Stomach (tissue), 9 donors: ENCODE measurements around the gene TNS3. TPM values are rescaled to one million over a fixed set of nuclear protein-coding genes. Genes with fewer than 3 reads are reported as not detected.

Experiments used
- DNase-seq, 2 donors: peaks; one replicate each; pipeline versions ENCODE4 v3.0.0 to v3.0.0-alpha.2; 2013 to 2019
- H3K27ac ChIP-seq, 5 donors: fragments of 200-600 bp in 4 of 5; sonication (generic) in 4 of 5; one replicate each; pipeline ENCODE4 v1.5.1; 2013 to 2019; ENCODE audit warnings: mild to moderate bottlenecking in 1 of 5, moderate library complexity in 1 of 5
- H3K27me3 ChIP-seq, 3 donors: fragments of 200-600 bp; sonication (generic); one replicate each; pipeline ENCODE4 v1.5.1; 2017 to 2019; ENCODE audit warnings: mixed run types in 1 of 3
- H3K36me3 ChIP-seq, 4 donors: fragments of 200-600 bp; sonication (generic); 1 replicate in 3 of 4; 2 replicates in 1 of 4; pipeline ENCODE4 v1.5.1; 2016 to 2019
- H3K4me1 ChIP-seq, 4 donors: fragments of 200-600 bp; sonication (generic); one replicate each; pipeline ENCODE4 v1.5.1; 2016 to 2019
- H3K4me3 ChIP-seq, 4 donors: fragments of 200-600 bp; sonication (generic) in 3 of 4; one replicate each; pipeline ENCODE4 v1.5.1; 2016 to 2019; ENCODE audit warnings: mild to moderate bottlenecking in 1 of 4
- H3K9me3 ChIP-seq, 4 donors: fragments of 200-600 bp; sonication (generic); one replicate each; pipeline ENCODE4 v1.5.1; 2016 to 2019
- EP300 ChIP-seq: sonication (generic); formaldehyde crosslinking; IDR thresholded peaks from one replicate; pipeline ENCODE4 v1.6.1; 2017; ENCODE audit warnings: antibody characterized with exemption
- POLR2A ChIP-seq, 4 donors: fragments of 450-650 bp; IDR thresholded peaks; one replicate each; pipeline ENCODE4 v1.6.1; 2016; ENCODE audit warnings: antibody characterized with exemption in 4 of 4, control low read depth in 2 of 4, mild to moderate bottlenecking in 1 of 4, moderate library complexity in 1 of 4
- POLR2AphosphoS5 ChIP-seq, 3 donors: sonication (generic); formaldehyde crosslinking; IDR thresholded peaks; one replicate each; pipeline ENCODE4 v1.6.1; 2016; ENCODE audit warnings: antibody characterized with exemption in 3 of 3
- WGBS, 5 donors: extraction: QIAGEN DNeasy Blood & Tissue Kit in 3 of 5; methylation state at CpG; one replicate each; pipeline versions ENCODE4 v1.1.5 to v1.1.7; 2013 to 2018; 5-methylcytosine and 5-hydroxymethylcytosine counted together
- intact Hi-C: fragments of 100-400 bp; cut with DNase I; formaldehyde crosslinking; loops from one replicate; pipeline ENCODE4 v1.15.1; 2023; ENCODE audit warnings: low total_unique reads
- polyA plus RNA-seq, 3 donors: library from polyadenylated mRNA; stranded (reverse); fragments of 200-250 nt; gene quantifications; one replicate each; pipeline ENCODE4 v1.2.3, GENCODE V29; 2013
- total RNA-seq, 5 donors: library from RNA; depleted of rRNA; stranded (reverse); fragments of >200 nt; gene quantifications; one replicate each; pipeline versions ENCODE4 v1.1.0 to v1.2.3, GENCODE V29; 2014 to 2016
- TF ChIP-seq, protein P1 (sequence below), 7 experiments: fragments of 450-650 bp in 4 of 7; fragments of 200-600 bp in 3 of 7; sonication (generic) in 3 of 7; IDR thresholded peaks; one replicate each; pipeline ENCODE4 v1.5.1; 2016 to 2019; ENCODE audit warnings: antibody characterized with exemption in 7 of 7, control low read depth in 2 of 7, mild to moderate bottlenecking in 1 of 7
- donor health status: healthy with polysubstance abuse.
- donor health status: Bipolar disorder and iron deficiency.
- donor health status: healthy.

The TNS3 gene
- total and polyA plus RNA-seq, 8 donors, result 10.0 to 105 (median 41.0) TPM

DNA sequence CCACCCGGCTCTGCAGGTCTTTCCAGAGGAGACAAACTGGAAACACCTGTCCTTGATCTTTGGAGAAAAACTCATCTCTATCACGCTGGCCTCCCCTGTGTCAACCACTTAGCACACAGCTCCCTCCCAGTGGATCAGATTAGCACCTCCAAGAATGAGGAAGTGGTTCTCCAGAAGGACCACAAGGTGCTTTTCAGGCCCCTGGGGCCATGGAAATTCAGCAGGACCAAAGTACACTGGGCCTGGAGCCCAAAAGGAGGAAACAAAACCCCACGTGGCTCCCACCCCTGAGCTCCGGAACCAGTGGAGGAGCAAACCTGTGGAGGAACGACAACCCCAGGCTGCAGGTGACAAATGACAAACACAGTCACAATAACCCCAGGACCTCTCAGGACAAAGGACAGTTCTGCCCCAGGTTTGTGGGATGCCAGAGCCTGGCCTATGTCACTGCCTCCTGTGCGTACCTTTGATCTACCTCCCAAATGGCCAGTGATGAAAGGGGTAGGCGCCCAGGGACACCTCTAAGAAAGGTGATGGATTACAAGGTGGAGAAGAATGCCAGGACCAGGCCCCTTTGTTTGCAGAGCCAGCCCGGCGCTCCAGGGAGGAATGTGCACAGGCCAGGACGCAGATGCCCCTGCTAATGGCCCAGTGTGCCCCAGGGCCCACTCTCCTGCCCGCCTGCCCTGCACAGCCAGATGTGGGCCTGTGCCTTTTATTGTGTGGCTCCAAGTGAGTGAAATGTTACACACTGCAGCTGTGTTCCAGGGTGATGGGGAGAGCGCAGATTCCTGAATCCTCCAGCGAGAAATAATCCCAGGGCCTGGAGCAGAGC is 5.7 kb downstream of the TNS3 start:
- intact Hi-C loops, result no loop called here
- H3K27ac ChIP-seq, result peak overlapping the region; percentile 79 to 95 (median 91)
- 24 to 41% (median 30%) methylated on average over 10 to 13 of the region's 13 CpGs for WGBS, 5 donors
- peaks cover 0 to 4% (median under 1%) of the 10 kb centered on the region in 3 donors for H3K27me3 ChIP-seq
- H3K4me1 ChIP-seq, result peaks cover 91 to 100% (median 96%) of the 10 kb centered on the region in 4 donors
- peak; percentile 87 to 89 for DNase-seq
- no peak overlapping the region for H3K4me3 ChIP-seq
- H3K36me3 ChIP-seq, result no peaks in the 10 kb centered on the region
- H3K9me3 ChIP-seq, result no peaks in the 10 kb centered on the region
- no peak for TF ChIP-seq EP300
- TF ChIP-seq, protein P1, sequence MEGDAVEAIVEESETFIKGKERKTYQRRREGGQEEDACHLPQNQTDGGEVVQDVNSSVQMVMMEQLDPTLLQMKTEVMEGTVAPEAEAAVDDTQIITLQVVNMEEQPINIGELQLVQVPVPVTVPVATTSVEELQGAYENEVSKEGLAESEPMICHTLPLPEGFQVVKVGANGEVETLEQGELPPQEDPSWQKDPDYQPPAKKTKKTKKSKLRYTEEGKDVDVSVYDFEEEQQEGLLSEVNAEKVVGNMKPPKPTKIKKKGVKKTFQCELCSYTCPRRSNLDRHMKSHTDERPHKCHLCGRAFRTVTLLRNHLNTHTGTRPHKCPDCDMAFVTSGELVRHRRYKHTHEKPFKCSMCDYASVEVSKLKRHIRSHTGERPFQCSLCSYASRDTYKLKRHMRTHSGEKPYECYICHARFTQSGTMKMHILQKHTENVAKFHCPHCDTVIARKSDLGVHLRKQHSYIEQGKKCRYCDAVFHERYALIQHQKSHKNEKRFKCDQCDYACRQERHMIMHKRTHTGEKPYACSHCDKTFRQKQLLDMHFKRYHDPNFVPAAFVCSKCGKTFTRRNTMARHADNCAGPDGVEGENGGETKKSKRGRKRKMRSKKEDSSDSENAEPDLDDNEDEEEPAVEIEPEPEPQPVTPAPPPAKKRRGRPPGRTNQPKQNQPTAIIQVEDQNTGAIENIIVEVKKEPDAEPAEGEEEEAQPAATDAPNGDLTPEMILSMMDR (IDR thresholded peaks at IDR 0.05), result no peak
- TF ChIP-seq POLR2AphosphoS5 (IDR thresholded peaks at IDR 0.05), result peak in 2 of 3 donors; percentile 75 to 88
- TF ChIP-seq POLR2A (IDR thresholded peaks at IDR 0.05), result no peak

DNA sequence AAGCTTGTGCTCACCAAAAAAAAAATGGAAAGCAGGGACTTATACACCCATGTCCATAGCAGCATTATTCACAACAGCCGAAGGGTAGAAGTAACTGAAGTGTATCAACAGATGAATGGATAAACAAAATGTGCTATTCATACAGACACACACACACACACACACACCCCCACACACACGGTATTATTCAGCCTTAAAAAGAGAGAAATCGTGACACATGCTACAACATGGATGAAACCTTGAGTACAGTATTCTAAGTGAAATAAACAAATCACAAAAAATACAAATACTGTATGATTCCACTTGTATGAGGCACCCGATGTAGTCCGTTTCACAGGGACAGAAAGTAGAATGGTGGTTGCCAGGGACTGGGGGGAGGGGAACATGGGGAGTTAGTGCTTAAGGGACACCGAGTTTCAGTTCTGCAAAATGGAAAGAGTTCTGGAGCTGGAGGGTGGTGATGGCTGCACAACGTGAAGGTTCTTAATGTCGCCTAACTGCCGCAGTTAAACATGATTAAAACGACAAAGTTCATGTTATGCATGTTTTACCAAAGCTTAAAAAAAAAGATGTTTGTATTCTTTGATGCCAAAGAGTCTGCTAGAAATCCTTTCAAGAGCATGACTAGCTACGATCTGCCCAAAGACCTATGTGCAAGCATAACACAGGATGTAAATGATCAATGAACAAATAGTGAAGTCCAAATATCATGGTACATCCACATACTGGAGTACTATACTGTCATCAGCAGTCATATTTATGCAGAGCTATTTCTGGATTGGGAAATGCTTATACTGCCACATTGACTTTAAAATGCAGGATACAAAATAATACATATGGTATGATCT is 7.2 kb downstream of the TNS3 start:
- H3K4me1 ChIP-seq, result peaks cover 93 to 100% (median 97%) of the 10 kb centered on the region in 4 donors
- DNase-seq, result peak; percentile 40 to 56
- peak overlapping the region; percentile 50 to 95 (median 91) for H3K27ac ChIP-seq
- no peaks in the 10 kb centered on the region for H3K27me3 ChIP-seq
- WGBS, 5 donors, result 42 to 48% (median 45%) methylated on average over 11 of the region's 11 CpGs
- no peaks in the 10 kb centered on the region for H3K9me3 ChIP-seq
- TF ChIP-seq POLR2A (IDR thresholded peaks at IDR 0.05), result no peak
- no peak for TF ChIP-seq POLR2AphosphoS5 (IDR thresholded peaks at IDR 0.05)
- no peak for TF ChIP-seq EP300
- TF ChIP-seq, protein P1 (IDR thresholded peaks at IDR 0.05), result no peak
- no peak overlapping the region for H3K4me3 ChIP-seq
- no peaks in the 10 kb centered on the region for H3K36me3 ChIP-seq
- intact Hi-C loops, result no loop called here

DNA sequence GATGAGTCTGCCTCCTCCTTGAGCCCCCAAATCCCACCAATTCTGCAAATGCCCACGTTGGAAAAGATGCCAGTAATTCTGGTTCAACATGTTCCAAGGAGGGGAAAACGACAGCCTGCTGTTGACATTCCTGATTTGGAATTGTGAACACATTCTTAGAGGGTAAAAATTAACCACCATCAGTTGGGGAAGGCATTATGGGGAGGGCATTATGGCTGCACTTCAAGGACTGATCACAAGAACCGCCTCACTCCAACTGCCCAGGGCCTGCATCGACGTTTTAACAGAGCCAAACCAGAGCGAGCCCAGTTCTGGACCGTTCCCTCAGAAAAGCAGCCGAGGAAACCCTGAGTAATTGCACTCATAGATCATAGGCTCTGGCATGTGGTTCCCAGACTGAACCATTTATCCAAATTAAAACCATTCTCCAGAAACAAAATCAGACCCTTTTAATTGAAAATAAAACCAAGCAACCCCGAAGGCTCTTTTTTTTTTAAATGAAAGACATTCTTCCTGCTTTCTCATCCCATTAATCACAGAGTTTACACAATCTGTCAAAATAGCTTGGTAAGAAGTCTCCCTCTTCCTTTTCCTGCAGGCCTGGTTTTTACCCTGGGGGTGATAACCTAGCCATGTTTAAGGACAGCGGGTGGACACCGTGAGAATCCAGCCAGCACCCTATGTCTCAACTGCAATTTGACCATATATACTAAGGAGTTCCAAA is 8.0 kb downstream of the TNS3 start:
- 8 to 26% (median 13%) methylated on average over 11 of the region's 11 CpGs for WGBS, 5 donors
- H3K27ac ChIP-seq, result peak overlapping the region; percentile 75 to 95 (median 91)
- intact Hi-C loops, result no loop called here
- TF ChIP-seq POLR2AphosphoS5 (IDR thresholded peaks at IDR 0.05) (peak in 2 of 3 donors; percentile 33 to 52), EP300 (no peak), POLR2A (IDR thresholded peaks at IDR 0.05) (no peak)
- TF ChIP-seq, protein P1 (IDR thresholded peaks at IDR 0.05), result no peak
- no peaks in the 10 kb centered on the region for H3K27me3 ChIP-seq
- DNase-seq, result peak; percentile 71 to 77
- no peaks in the 10 kb centered on the region for H3K36me3 ChIP-seq
- peak overlapping the region in 1 of 4 donors; percentile 8 for H3K4me3 ChIP-seq
- H3K4me1 ChIP-seq, result peaks cover 85 to 100% (median 92%) of the 10 kb centered on the region in 4 donors
- no peaks in the 10 kb centered on the region for H3K9me3 ChIP-seq
